ENCODE data around the gene SIGLEC6.
"Not testable (repeated sequence)": the region's sequence is repeated elsewhere in the genome, so short reads cannot be mapped to it uniquely, and the experiment has no call there.

The SIGLEC6 gene

DNA sequence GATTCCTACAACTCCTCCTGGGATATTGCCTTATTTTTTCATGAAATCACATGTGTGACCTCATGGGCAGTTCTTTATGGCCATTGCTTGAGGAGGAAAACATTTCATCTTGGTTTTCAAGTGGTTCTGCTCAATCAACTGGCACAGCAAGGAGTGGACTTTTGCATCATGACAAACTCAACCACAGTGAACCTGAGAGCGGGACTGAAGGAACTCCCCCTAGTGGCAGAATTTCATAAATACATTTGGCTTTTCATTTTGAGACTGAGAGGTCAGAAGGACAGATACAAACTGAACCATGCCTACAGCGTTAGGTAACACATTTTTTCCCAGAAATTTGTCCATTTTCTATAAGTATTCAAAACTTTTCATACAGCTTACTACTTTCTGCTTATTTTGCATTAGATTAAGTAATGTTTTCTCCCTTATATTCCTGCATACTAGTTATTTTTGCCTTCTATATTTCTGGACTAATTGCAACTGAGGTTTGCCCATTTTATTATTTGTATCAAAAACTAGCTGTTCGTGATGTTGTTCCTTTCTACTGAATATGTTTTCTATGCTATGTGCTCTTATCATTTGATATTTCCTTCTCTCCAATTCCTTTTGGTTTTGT, 16.5 kb downstream of the SIGLEC6 start:
- H3K4me3 ChIP-seq: no peak overlapping the region
- H3K27ac ChIP-seq: no peak overlapping the region

- H3K27ac ChIP-seq: no peak overlapping the region
- H3K4me3 ChIP-seq: no peak overlapping the region
Measured at GRCh38 chr19:51513968-51514367, 17.5 kb downstream of the SIGLEC6 start.

DNA sequence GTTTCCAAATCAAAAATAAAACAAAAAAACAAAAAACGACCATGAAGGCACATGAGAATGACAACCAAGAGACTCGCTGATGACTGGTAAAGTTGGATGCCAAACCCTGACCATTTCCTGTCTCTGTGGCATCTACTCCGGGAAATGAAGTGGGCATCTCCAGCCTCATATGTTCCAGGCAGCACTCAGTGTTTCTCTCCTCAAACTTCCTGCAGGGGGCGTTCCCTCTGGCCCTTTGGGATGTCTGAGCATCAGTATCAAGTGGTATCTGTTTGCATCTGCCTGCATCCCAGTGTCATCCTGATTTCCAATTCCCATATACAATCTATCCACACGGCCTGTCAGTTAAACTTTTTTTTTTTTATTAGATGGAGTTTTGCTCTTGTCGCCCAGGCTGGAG, 20.1 kb downstream of the SIGLEC6 start:
- Histone ChIP-seq H3K27ac (no peak overlapping the region), H3K4me3 (no peak overlapping the region)

- Histone ChIP-seq H3K4me3 (no peak overlapping the region), H3K27ac (no peak overlapping the region)
Measured at GRCh38 chr19:51509823-51510660, 21.4 kb downstream of the SIGLEC6 start.

GRCh38 chr19:51508059-51508733, 23.3 kb downstream of the SIGLEC6 start:
- no peak overlapping the region for H3K4me3 ChIP-seq
- H3K27ac ChIP-seq: no peak overlapping the region

DNA sequence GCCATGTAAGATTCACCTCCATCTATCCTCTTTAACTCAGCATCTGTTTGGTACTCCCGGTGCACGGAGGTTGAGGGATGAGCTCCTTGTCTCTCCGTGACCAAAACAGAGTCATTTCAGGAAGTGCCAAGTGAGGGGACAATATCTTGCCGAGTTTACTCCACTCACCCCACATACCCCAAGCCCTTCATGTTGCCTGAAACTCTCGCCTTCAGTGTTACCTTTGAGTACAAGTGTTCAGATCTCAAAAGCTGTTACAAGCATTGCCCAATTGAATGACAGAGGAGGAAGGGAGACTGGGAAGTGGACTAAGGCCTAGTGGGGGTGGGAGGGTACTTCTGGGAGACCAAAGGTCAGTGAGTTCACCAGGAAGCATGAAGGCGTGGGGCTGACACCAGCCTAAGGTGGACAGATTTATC, 23.8 kb downstream of the SIGLEC6 start:
- no peak overlapping the region for H3K4me3 ChIP-seq
- no peak overlapping the region for H3K27ac ChIP-seq

- no peak overlapping the region for H3K4me3 ChIP-seq
- H3K27ac ChIP-seq: no peak overlapping the region
Measured at GRCh38 chr19:51507192-51507591, 24.3 kb downstream of the SIGLEC6 start.

DNA sequence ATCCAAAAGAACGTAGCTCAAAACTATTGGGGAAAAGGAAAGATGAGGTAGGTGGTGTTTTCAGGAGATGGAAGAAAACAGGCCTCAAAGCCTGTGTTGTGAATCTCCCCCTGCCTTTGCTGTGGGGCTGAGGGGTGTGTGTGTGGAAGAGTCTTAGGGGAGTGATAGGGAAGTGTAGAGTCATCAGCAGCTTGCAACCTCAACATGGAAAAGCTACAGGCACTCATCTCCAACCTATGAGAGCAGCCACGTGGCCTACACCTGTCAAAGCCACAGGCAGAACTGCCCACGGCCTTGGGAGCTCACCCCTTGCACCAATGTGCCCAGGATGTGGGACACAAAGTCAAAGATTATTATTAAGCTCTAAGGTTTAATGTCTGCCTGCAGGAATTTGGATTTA, 25.6 kb downstream of the SIGLEC6 start:
- Histone ChIP-seq H3K4me3 (no peak overlapping the region), H3K27ac (no peak overlapping the region)

DNA sequence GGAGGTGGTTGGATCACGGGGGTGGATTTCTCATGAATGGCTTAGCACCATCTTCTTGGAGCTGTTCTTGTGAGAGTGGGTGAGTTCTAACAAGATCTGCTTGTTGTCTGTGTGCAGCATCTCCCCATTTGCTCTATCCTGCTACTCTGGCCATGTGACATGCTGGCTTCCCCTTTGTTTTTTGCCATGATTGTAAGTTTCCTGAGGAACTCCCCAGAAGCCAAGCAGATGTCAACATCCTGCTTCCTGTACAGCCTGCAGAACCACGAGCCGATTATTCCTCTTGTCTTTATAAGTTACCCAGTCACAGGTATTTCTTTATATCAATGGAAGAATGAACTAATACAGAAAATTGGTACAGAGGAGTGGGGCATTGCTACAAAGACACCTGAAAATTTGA, 27.6 kb downstream of the SIGLEC6 start:
- no peak overlapping the region for H3K4me3 ChIP-seq
- no peak overlapping the region for H3K27ac ChIP-seq

DNA sequence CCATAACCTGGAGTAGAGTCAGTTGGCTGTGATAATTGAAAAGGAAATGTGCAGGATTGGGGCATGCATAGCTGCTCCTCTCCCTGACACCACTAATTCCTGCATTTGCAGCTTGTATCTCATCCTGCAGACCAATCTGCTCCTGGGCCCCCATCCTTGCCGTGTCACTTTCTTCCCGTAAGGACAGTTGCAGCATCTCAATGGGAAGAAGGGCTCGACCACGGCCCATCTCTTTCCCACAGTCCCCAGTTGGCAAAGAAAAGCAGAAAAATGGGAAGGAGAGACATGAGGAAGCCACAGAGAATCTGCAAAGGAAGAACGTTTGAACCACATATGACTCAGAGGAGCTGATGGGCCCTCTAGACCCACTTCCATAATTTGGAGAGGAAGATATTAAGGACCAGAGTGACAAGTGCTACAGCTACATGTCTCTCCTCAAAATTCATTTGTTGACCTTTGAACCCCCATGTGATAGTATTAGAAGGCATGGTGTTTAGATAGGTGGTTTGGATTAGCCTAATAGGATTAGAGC, 28.1 kb downstream of the SIGLEC6 start:
- Histone ChIP-seq H3K4me3 (no peak overlapping the region), H3K27ac (no peak overlapping the region)

DNA sequence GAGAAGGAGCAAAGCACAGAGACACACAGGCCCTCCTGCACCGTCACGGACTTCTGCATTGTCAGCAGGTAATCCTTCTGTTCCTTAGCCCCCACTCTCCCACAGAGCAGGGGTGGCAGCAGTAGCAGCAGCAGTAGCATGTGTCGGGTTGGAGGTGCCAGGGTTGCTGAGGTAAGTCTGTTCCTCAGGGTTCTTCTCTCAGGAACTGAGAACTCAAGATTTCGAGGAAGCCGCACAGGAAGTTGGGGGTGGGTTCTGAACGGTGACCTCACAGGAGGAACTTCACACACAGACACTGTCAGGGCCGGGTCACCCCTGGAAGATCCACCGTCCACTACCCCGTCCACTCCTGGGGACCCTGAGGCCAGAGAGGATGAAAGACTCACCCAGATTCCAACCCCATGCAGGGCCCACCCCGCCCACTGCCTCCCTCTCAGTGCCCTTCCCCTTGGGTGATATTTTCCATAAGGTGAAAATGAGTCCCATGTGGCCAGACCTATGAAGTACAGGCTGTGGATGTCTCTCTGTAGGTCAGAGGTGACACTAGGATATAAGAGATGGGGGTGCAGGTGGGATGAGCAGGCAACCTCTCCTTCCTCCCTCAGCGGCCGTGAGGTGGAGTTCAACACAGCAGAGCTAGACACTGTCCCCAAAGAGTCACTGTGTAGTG, 29.7 kb downstream of the SIGLEC6 start, which contains the start of gene SIGLEC12:
Gene SIGLEC12 (minus strand): TSS at position 207 of the 670 bp plus-strand sequence. CDS start 67 bp downstream, at position 140.
- no peak within 1 kb of the TSS for H3K4me3 ChIP-seq

DNA sequence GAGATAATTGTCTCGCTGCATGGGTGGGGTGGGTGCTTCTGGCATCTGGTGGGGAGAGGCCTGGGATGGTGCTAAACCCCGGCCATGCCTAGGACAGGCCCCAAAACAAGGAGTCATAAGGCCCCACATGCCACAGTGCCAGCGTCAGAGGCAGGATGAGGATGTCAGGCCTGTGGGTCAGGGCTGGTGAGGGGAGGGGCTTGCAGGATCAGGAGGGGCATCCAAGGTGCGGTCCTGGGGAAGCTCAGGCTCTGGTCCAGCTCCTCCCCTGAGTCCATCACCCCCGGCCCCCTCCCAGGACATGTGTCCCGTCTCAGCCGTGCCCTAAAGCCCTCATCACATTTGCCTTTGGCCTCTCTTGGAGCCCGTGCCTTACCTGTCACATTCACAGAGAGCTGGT, 30.5 kb downstream of the SIGLEC6 start:
- not testable (repeated sequence) for H3K27ac ChIP-seq, H3K4me3 ChIP-seq

More for the DNA sequence above, 29.7 kb downstream of the SIGLEC6 start, which contains the start of gene SIGLEC12:
- no peak within 1 kb of the TSS for H3K27ac ChIP-seq

GRCh38 chr19:51497666-51498065, 33.8 kb downstream of the SIGLEC6 start:
- Histone ChIP-seq H3K27ac (no peak overlapping the region), H3K4me3 (no peak overlapping the region)

GRCh38 chr19:51493776-51494175, 37.7 kb downstream of the SIGLEC6 start:
- Histone ChIP-seq H3K27ac (no peak overlapping the region), H3K4me3 (no peak overlapping the region)

GRCh38 chr19:51491586-51491985, 39.9 kb downstream of the SIGLEC6 start:
- Histone ChIP-seq H3K27ac (no peak overlapping the region), H3K4me3 (no peak overlapping the region)

- Histone ChIP-seq H3K27ac (no peak overlapping the region), H3K4me3 (no peak overlapping the region)
Measured at GRCh38 chr19:51490676-51491075, 40.8 kb downstream of the SIGLEC6 start.

DNA sequence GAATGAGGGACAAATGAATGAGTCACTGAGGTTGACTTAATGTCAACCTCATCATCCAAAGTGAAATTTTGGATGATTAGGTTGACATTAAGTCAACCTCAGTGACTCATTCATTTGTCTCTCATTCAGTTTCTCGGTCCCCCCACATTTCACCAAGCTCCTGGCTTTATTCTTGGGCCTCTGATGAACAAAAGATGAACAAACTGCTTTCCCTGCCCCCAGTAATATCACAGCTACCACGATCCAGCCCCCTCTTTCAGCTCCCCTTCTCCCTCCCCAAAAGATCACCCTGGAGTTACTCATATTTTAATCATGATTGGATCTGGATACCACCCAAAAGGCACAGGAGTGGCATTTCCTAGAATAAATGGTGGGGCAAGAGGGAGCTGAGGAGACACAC, 42.4 kb downstream of the SIGLEC6 start:
- Histone ChIP-seq H3K27ac (no peak overlapping the region), H3K4me3 (no peak overlapping the region)

GRCh38 chr19:51488491-51488890, 43.0 kb downstream of the SIGLEC6 start:
- Histone ChIP-seq H3K27ac (no peak overlapping the region), H3K4me3 (no peak overlapping the region)

- Histone ChIP-seq H3K27ac (no peak overlapping the region), H3K4me3 (no peak overlapping the region)
Measured at GRCh38 chr19:51485960-51486660, 45.4 kb downstream of the SIGLEC6 start.

All from skin epidermis (tissue), 12 donors.